Astrocyte of the cerebellum (primary cell): ENCODE data around the gene FHL2.
A peak's percentile ranks its signal among the peaks of the same experiment; 100 is the strongest.

ENCODE experiments used
- DNase-seq: peaks from one replicate; pipeline ENCODE4 v3.0.0-alpha.2; 2011; ENCODE audit warnings: low read depth
- H3K4me3 ChIP-seq: 2 replicates; pipeline ENCODE4 v1.5.1; 2011; ENCODE audit warnings: mild to moderate bottlenecking, low read depth, low read length, moderate library complexity
- CTCF ChIP-seq: IDR thresholded peaks from 2 replicates; pipeline ENCODE4 v1.5.1; 2012; ENCODE audit warnings: low read length, low read depth, moderate library complexity, mild to moderate bottlenecking; ENCODE audit errors: missing control alignments
- in situ Hi-C: cut with HindIII; loops from 2 replicates; pipeline ENCODE4 v1.10.0; 2017; ENCODE audit warnings: low sequenced_read_pairs

The FHL2 gene

GRCh38 chr2:105338020-105338385, 60.8 kb downstream of the FHL2 start:
- peak overlapping the region; percentile 94 for H3K4me3 ChIP-seq
- TF ChIP-seq CTCF, result no peak
- in situ Hi-C loops, result no loop called here
- DNase-seq, result no peak

- in situ Hi-C loops, result no loop called here
- peak within 1 kb of the TSS; percentile 94 for H3K4me3 ChIP-seq
- no peak for TF ChIP-seq CTCF
- DNase-seq, result peak; percentile 68
Measured at GRCh38 chr2:105337122-105338019, 61.5 kb downstream of the FHL2 start, which contains the start of gene C2orf49. C2orf49 (plus strand) TSS chr2:105337540; CDS start chr2:105337588, 48 bp downstream.

- H3K4me3 ChIP-seq, result peak overlapping the region; percentile 94
- no peak for TF ChIP-seq CTCF
- in situ Hi-C loops, result no loop called here
- no peak for DNase-seq
Measured at GRCh38 chr2:105336786-105337121, 62.1 kb downstream of the FHL2 start.

GRCh38 chr2:105335469-105335868, 63.4 kb downstream of the FHL2 start:
- in situ Hi-C loops, result no loop called here
- no peak for DNase-seq
- TF ChIP-seq CTCF, result no peak
- no peak overlapping the region for H3K4me3 ChIP-seq

GRCh38 chr2:105334211-105334610, 64.6 kb downstream of the FHL2 start:
- no peak for DNase-seq
- no peak for TF ChIP-seq CTCF
- no peak overlapping the region for H3K4me3 ChIP-seq
- in situ Hi-C loops, result no loop called here

GRCh38 chr2:105330681-105331375, 68.0 kb downstream of the FHL2 start:
- in situ Hi-C loops, result no loop called here
- H3K4me3 ChIP-seq, result no peak overlapping the region
- DNase-seq, result no peak
- TF ChIP-seq CTCF, result no peak
